Type B pancreatic cell (in vitro differentiated cells): Measurements from ENCODE around the gene UBAC2. TPM values are rescaled to one million over a fixed set of nuclear protein-coding genes. Genes with fewer than 3 reads are reported as not detected.

Source experiments
- DNase-seq: peaks from one replicate; pipeline ENCODE4 v3.0.0; 2021; ENCODE audit warnings: mixed read lengths; ENCODE audit not compliant: unreplicated experiment; ENCODE audit errors: extremely low spot score
- H3K27ac Mint-ChIP-seq: 2 replicates; pipeline ENCODE4 v1.8.0; 2021; ENCODE audit warnings: mild to moderate bottlenecking, mixed read lengths
- H3K27me3 Mint-ChIP-seq: 2 replicates; pipeline ENCODE4 v1.8.0; 2021; ENCODE audit warnings: mixed read lengths
- H3K36me3 Mint-ChIP-seq: 2 replicates; pipeline ENCODE4 v1.8.0; 2021; ENCODE audit warnings: mixed read lengths
- H3K4me1 Mint-ChIP-seq: one replicate; pipeline ENCODE4 v1.8.0; 2021; ENCODE audit warnings: mixed read lengths; ENCODE audit not compliant: unreplicated experiment
- H3K4me3 Mint-ChIP-seq: 2 replicates; pipeline ENCODE4 v1.8.0; 2021; ENCODE audit warnings: mild to moderate bottlenecking, mixed read lengths
- H3K9me3 Mint-ChIP-seq: 2 replicates; pipeline ENCODE4 v1.8.0; 2021; ENCODE audit warnings: mixed read lengths
- total RNA-seq: library from RNA; stranded (reverse); gene quantifications from 2 replicates; pipeline ENCODE4 v1.2.1, GENCODE V29; 2021; ENCODE audit warnings: low replicate concordance
- TF ChIP-seq, protein P1 (sequence below): fragments of 200-600 bp; sonication (generic); conservative IDR thresholded peaks from 2 replicates; pipeline ENCODE4 v1.5.0; 2021; ENCODE audit warnings: antibody characterized with exemption, mild to moderate bottlenecking

Gene UBAC2
- total RNA-seq, 1 donor from 2014 or later: 66.0 TPM

- no peak for DNase-seq
- no peaks in the 10 kb centered on the region for H3K27me3 Mint-ChIP-seq
- peaks cover 45% of the 10 kb centered on the region for H3K36me3 Mint-ChIP-seq
- H3K4me3 Mint-ChIP-seq: no peak overlapping the region
- TF ChIP-seq, protein P1, sequence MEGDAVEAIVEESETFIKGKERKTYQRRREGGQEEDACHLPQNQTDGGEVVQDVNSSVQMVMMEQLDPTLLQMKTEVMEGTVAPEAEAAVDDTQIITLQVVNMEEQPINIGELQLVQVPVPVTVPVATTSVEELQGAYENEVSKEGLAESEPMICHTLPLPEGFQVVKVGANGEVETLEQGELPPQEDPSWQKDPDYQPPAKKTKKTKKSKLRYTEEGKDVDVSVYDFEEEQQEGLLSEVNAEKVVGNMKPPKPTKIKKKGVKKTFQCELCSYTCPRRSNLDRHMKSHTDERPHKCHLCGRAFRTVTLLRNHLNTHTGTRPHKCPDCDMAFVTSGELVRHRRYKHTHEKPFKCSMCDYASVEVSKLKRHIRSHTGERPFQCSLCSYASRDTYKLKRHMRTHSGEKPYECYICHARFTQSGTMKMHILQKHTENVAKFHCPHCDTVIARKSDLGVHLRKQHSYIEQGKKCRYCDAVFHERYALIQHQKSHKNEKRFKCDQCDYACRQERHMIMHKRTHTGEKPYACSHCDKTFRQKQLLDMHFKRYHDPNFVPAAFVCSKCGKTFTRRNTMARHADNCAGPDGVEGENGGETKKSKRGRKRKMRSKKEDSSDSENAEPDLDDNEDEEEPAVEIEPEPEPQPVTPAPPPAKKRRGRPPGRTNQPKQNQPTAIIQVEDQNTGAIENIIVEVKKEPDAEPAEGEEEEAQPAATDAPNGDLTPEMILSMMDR: no peak
- H3K9me3 Mint-ChIP-seq: no peaks in the 10 kb centered on the region
- no peaks in the 10 kb centered on the region for H3K4me1 Mint-ChIP-seq
- no peak overlapping the region for H3K27ac Mint-ChIP-seq
These were observed 170.0 kb downstream of the UBAC2 start for GRCh38 chr13:99370481-99371275.

DNA sequence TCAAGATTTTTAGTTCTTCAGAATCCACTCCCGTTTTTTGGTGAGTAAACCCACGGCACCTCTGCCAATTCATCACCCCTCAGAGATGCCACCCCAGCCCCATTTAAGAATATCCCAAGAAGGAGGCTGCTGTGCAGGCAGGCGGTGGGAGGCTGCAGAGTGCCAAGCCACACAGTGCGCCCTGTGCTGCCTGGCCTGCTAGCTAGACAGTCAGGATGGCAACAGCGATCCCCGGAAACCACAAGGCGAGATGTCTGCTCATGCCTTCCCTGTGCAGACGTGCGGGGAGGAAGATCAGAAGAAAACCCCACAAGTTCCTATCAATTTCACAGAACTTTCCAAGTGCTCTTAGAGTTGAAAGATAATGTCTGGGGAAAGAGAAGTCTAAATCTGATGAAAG is 171.3 kb downstream of the UBAC2 start:
- DNase-seq: no peak
- peaks cover 45% of the 10 kb centered on the region for H3K36me3 Mint-ChIP-seq
- no peak overlapping the region for H3K4me3 Mint-ChIP-seq
- no peak overlapping the region for H3K27ac Mint-ChIP-seq
- H3K27me3 Mint-ChIP-seq: no peaks in the 10 kb centered on the region
- TF ChIP-seq, protein P1: no peak
- H3K9me3 Mint-ChIP-seq: no peaks in the 10 kb centered on the region
- no peaks in the 10 kb centered on the region for H3K4me1 Mint-ChIP-seq

DNA sequence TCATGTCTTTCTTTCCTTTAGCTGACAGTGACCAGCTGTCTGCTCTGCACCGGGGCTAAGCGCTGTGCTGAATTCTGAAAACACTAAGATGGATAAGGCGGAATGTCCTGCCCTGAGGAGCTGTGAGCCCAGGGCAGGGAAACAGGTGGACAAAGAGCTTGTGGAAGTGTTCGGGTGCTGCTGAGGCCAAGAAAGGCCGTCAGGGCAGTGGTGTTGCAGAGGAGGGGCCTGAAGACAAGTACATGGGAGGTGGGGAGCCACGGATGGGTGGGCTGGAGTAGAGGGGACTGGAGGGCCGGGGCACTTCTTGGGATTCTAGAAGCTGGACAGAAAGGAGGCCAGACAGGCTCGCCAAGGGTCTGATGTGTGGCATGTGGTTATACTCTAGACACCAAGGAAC is 172.8 kb downstream of the UBAC2 start:
- no peaks in the 10 kb centered on the region for H3K9me3 Mint-ChIP-seq
- DNase-seq: no peak

GRCh38 chr13:99374169-99374991 is 173.7 kb downstream of the UBAC2 start:
- Mint-ChIP-seq H3K27ac (no peak overlapping the region), H3K4me3 (no peak overlapping the region), H3K36me3 (peaks cover 35% of the 10 kb centered on the region), H3K4me1 (no peaks in the 10 kb centered on the region), H3K9me3 (no peaks in the 10 kb centered on the region), H3K27me3 (no peaks in the 10 kb centered on the region)
- DNase-seq: no peak
- TF ChIP-seq, protein P1: no peak

More for the DNA sequence above, 172.8 kb downstream of the UBAC2 start:
- no peak overlapping the region for H3K4me3 Mint-ChIP-seq
- TF ChIP-seq, protein P1: no peak
- H3K27me3 Mint-ChIP-seq: no peaks in the 10 kb centered on the region
- H3K27ac Mint-ChIP-seq: no peak overlapping the region
- no peaks in the 10 kb centered on the region for H3K4me1 Mint-ChIP-seq
- H3K36me3 Mint-ChIP-seq: peaks cover 39% of the 10 kb centered on the region

DNA sequence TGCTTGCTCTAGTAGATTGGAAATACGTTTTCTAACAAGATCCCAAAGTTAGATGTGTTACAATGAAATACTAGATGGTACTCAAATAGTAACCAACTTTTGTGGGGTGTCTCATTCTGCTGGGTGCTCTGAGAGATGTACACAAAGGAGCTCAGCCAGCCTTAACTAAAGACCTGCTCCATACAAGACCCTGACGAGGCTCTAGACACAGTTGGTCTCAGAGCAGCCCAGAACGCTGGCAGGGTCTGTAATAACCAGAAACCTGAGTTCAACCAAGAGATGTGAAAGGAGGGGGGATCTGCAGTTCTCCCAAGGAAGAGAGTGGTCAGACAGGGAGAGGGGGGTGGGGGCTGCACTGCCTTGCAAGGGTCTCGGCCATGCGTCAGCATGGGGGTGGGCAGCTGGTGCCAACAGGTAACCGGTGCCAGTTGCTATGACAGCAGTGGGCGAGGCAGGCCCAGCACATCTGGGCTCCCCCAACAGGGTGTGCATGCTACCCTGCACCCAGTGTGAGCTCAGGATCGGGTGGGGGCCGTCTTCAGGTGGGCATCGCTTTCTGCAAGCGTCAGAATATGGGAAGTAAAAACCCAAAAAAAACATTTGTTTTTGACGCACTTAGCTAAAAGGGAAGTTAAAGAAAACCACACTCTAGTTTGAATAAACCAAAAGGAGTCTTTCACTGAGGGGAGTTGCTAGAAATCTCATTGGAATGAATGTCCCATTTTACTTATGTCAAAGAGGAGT is 174.5 kb downstream of the UBAC2 start:
- DNase-seq: no peak
- no peaks in the 10 kb centered on the region for H3K9me3 Mint-ChIP-seq
- no peaks in the 10 kb centered on the region for H3K27me3 Mint-ChIP-seq
- peaks cover 36% of the 10 kb centered on the region for H3K36me3 Mint-ChIP-seq
- H3K4me3 Mint-ChIP-seq: no peak overlapping the region
- TF ChIP-seq, protein P1: no peak
- no peak overlapping the region for H3K27ac Mint-ChIP-seq
- H3K4me1 Mint-ChIP-seq: no peaks in the 10 kb centered on the region
